ENCODE results near the gene GOLIM4.

DNA sequence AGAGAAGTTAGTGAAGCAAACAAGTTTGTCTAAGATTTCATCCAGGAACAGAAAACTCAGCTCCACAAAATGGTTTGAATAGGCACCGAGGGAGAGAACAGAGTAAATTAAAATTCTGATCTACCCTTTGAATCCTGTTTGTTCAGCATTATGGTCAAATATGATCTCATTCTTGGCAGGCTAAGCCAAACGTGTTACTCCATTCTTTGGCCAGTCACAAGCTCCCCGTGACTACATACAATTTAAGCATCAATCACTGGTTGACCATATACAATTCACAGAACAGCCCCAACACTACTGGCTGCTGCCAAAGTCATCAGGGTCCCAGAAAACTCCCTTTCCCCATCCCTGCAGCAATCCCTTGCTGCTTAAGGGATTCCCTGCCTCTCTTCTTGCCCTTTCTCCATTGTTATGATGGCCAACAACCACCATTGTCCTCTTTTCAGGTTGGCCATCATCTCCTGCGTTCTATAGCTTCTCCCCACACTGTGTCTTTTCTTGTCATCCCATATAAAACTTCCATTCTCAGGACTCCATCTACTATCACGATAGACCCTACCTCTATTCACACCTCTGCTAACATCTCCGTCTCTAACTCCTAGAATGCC is 46.3 kb downstream of the GOLIM4 start:
- TF ChIP-seq, protein P1, sequence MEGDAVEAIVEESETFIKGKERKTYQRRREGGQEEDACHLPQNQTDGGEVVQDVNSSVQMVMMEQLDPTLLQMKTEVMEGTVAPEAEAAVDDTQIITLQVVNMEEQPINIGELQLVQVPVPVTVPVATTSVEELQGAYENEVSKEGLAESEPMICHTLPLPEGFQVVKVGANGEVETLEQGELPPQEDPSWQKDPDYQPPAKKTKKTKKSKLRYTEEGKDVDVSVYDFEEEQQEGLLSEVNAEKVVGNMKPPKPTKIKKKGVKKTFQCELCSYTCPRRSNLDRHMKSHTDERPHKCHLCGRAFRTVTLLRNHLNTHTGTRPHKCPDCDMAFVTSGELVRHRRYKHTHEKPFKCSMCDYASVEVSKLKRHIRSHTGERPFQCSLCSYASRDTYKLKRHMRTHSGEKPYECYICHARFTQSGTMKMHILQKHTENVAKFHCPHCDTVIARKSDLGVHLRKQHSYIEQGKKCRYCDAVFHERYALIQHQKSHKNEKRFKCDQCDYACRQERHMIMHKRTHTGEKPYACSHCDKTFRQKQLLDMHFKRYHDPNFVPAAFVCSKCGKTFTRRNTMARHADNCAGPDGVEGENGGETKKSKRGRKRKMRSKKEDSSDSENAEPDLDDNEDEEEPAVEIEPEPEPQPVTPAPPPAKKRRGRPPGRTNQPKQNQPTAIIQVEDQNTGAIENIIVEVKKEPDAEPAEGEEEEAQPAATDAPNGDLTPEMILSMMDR (IDR thresholded peaks at IDR 0.05; ENCODE audit: low read depth, low read length, missing input control), result no peak
- TF ChIP-seq, protein P2, sequence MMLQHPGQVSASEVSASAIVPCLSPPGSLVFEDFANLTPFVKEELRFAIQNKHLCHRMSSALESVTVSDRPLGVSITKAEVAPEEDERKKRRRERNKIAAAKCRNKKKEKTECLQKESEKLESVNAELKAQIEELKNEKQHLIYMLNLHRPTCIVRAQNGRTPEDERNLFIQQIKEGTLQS (IDR thresholded peaks at IDR 0.05), result no peak
- TF ChIP-seq SP1 (IDR thresholded peaks at IDR 0.05), result no peak
- TF ChIP-seq, protein P3, sequence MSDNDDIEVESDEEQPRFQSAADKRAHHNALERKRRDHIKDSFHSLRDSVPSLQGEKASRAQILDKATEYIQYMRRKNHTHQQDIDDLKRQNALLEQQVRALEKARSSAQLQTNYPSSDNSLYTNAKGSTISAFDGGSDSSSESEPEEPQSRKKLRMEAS (IDR thresholded peaks at IDR 0.05), result no peak

Data from liver (tissue), 3 donors.